ENCODE results near the gene ACE. TPM values are rescaled to one million over a fixed set of nuclear protein-coding genes. Genes with fewer than 3 reads are reported as not detected.

The ACE gene
- total and polyA plus RNA-seq, 10 donors, result 0.61 to 17.3 (median 8.2) TPM

DNA sequence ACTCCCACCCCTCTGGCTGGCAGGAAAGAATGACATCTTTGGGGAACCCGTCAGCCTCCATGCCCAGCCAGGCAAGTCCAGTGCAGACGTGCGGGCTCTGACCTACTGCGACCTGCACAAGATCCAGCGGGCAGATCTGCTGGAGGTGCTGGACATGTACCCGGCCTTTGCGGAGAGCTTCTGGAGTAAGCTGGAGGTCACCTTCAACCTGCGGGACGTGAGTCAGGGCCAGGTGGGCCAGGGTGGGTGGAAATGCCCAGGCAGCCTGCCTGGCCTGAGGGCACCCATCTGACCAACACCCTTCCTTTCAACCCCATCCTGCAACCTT, 65.3 kb downstream of the ACE start:
- H3K4me1 ChIP-seq, result peaks cover 0 to 12% (median 8%) of the 10 kb centered on the region in 6 donors

DNA sequence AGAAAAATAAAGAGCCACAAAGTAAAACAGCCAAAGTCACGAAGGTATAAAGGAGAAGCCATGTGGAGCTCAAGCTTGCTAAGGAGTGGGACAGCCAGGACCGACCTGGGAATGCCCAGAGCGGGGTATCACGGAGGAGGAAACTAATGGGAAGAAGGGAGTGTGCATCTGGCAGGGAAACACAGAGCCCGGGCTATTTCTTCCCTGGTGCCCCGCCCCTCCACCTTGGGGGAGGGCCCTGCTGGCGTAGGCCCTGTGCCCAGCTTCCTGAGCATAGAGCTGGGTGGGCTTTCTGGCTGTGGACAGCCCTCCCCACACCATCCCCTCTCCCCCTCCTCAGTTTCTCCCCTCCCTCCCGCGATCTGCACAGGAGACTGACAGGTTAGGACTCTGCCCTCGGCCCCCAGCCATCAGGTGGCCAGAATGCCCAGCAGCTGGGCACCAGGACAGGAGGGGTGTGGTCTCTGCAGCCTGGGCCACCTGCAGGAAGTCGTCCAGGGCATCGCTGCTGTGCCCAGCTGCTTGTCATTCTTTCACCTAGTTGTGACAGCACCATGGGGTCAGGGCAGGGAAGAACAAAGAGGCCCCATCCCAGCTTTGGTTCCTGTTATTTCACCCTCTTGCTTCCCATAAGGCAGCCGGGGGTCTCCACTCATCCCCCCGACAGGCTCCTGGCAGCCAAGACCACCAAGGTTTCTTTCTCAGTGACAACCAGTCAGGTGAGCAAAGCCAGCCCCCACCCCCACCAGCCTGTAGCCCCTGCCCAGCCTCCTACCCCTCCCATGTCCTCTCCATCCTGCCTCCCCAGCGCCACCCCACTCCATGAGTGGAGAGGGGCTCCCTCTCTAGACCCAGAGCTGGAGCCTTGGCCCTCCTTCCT, 66.3 kb downstream of the ACE start:
- Histone ChIP-seq H3K9me3 (no peaks in the 10 kb centered on the region), H3K27me3 (replicated peaks in 1 of 7) (peaks cover 0 to 21% (median 14%) of the 10 kb centered on the region in 7 donors), H3K27ac (no peak overlapping the region), H3K4me3 (no peak overlapping the region), H3K36me3 (no peaks in the 10 kb centered on the region), H3K4me1 (peaks cover 0 to 6% (median 4%) of the 10 kb centered on the region in 6 donors)
- no peak for DNase-seq
- WGBS, 5 donors, result 54 to 72% (median 68%) methylated on average over 14 to 15 of the region's 15 CpGs
- TF ChIP-seq POLR2A (IDR thresholded peaks at IDR 0.05), result no peak
- TF ChIP-seq, protein P1, sequence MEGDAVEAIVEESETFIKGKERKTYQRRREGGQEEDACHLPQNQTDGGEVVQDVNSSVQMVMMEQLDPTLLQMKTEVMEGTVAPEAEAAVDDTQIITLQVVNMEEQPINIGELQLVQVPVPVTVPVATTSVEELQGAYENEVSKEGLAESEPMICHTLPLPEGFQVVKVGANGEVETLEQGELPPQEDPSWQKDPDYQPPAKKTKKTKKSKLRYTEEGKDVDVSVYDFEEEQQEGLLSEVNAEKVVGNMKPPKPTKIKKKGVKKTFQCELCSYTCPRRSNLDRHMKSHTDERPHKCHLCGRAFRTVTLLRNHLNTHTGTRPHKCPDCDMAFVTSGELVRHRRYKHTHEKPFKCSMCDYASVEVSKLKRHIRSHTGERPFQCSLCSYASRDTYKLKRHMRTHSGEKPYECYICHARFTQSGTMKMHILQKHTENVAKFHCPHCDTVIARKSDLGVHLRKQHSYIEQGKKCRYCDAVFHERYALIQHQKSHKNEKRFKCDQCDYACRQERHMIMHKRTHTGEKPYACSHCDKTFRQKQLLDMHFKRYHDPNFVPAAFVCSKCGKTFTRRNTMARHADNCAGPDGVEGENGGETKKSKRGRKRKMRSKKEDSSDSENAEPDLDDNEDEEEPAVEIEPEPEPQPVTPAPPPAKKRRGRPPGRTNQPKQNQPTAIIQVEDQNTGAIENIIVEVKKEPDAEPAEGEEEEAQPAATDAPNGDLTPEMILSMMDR (IDR thresholded peaks at IDR 0.05 in 8 of 11, conservative IDR thresholded peaks at IDR 0.05 in 3 of 11), result no peak
- TF ChIP-seq POLR2AphosphoS5 (IDR thresholded peaks at IDR 0.05), result no peak
- intact Hi-C loops (cut with DNase I; ENCODE audit: low total_unique reads), result no loop called here

More for the DNA sequence above, 65.3 kb downstream of the ACE start:
- TF ChIP-seq POLR2A (IDR thresholded peaks at IDR 0.05), result no peak
- TF ChIP-seq POLR2AphosphoS5 (IDR thresholded peaks at IDR 0.05), result no peak
- TF ChIP-seq, protein P1 (IDR thresholded peaks at IDR 0.05 in 8 of 11, conservative IDR thresholded peaks at IDR 0.05 in 3 of 11), result no peak
- Histone ChIP-seq H3K27ac (no peak overlapping the region), H3K36me3 (no peaks in the 10 kb centered on the region), H3K9me3 (no peaks in the 10 kb centered on the region), H3K27me3 (replicated peaks in 1 of 7) (peaks cover 0 to 30% (median 20%) of the 10 kb centered on the region in 7 donors), H3K4me3 (no peak overlapping the region)
- DNase-seq, result no peak
- intact Hi-C loops (cut with DNase I; ENCODE audit: low total_unique reads), result no loop called here
- 90 to 98% (median 95%) methylated on average over 5 to 9 of the region's 9 CpGs for WGBS, 5 donors

DNA sequence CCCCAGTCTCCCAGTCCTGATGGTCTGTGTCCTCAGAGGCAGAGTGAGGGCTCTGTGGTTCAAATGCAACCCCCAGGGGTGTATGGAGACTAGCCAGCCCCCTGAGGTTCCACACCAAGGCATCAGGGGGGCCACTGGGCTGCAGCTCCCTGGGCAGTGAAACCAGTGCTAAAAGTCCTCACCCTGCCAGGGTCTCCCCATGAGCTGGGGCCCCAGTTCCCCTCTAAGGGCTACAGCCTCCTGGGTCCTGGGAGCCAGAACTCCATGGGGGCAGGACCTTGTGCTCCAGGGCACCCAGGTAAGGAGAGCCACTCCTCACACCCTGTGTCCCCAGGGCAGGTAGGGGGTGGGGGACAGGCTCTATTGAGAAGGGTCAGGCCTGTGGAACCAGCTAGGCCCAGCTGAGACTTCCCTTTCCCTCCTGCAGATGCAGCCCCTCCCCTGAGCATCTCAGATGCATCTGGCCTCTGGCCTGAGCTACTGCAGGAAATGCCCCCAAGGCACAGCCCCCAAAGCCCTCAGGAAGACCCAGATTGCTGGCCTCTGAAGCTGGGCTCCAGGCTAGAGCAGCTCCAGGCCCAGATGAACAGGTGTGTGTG, 67.1 kb downstream of the ACE start:
- no peak overlapping the region for H3K4me3 ChIP-seq
- TF ChIP-seq POLR2A (IDR thresholded peaks at IDR 0.05), result no peak
- H3K36me3 ChIP-seq, result no peaks in the 10 kb centered on the region
- peaks cover 0 to 14% (median 6%) of the 10 kb centered on the region in 7 donors for H3K27me3 ChIP-seq (replicated peaks in 1 of 7)
- no peak for DNase-seq
- H3K27ac ChIP-seq, result no peak overlapping the region
- H3K4me1 ChIP-seq, result peaks cover 0 to 6% (median 2%) of the 10 kb centered on the region in 6 donors
- no peaks in the 10 kb centered on the region for H3K9me3 ChIP-seq
- intact Hi-C loops (cut with DNase I; ENCODE audit: low total_unique reads), result no loop called here

DNA sequence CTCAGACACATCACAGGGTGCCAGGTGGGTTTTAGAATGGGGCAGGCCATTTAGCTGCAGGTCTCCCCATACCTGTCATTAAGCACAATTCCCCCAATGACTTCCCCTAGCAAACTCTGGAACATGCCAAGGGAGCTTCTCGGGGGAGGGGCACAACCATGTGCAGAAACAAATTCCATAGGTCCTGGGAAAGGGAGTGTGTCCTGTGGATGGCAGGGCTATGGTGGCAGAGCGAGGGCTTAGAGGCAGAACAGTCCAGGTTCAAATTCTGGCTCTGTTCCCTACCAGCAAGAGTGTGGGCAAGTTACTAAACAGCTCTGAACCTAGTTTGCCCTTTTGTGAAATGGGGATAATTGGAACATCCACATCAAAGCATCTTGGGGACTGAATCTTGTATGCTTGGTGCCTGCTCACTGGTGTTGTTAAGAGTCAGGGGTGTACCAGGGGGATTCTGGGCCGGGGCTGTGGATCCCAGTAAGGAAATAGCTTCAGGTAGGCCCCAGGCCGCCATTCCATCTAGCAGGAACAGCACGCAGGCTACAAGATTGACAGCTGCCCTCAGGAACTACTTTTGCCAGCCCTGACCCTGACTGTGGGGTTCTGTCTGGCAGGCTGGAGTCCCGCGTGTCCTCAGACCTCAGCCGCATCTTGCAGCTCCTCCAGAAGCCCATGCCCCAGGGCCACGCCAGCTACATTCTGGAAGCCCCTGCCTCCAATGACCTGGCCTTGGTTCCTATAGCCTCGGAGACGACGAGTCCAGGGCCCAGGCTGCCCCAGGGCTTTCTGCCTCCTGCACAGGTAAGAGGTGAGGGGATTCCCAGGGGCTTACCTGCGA, 67.8 kb downstream of the ACE start:
- intact Hi-C loops (cut with DNase I; ENCODE audit: low total_unique reads), result no loop called here

More for the DNA sequence above, 67.8 kb downstream of the ACE start:
- Histone ChIP-seq H3K36me3 (no peaks in the 10 kb centered on the region), H3K4me3 (no peak overlapping the region), H3K9me3 (no peaks in the 10 kb centered on the region), H3K27ac (no peak overlapping the region), H3K4me1 (peaks cover 0 to 14% (median 8%) of the 10 kb centered on the region in 6 donors), H3K27me3 (replicated peaks in 1 of 7) (peaks cover 0 to 6% (median 0%) of the 10 kb centered on the region in 7 donors)
- WGBS, 5 donors, result 91 to 93% (median 92%) methylated on average over 11 to 13 of the region's 13 CpGs
- no peak for TF ChIP-seq POLR2A (IDR thresholded peaks at IDR 0.05)
- TF ChIP-seq, protein P1 (IDR thresholded peaks at IDR 0.05 in 8 of 11, conservative IDR thresholded peaks at IDR 0.05 in 3 of 11), result no peak
- no peak for TF ChIP-seq POLR2AphosphoS5 (IDR thresholded peaks at IDR 0.05)
- no peak for DNase-seq

Measured in spleen (tissue), 11 donors.